Measurements from ENCODE around the gene TP53I11. TPM values are rescaled to one million over a fixed set of nuclear protein-coding genes. Genes with fewer than 3 reads are reported as not detected.

TP53I11 gene
- total RNA-seq, 1 experiment from 2014 or later: 94.2 TPM

- no peaks in the 10 kb centered on the region for H3K79me1 ChIP-seq (ENCODE audit: insufficient read depth, low read depth, low read length, poor library complexity, severe bottlenecking)
- no peak overlapping the region for H2BK20ac ChIP-seq (ENCODE audit: low read depth, low read length, poor library complexity, severe bottlenecking)
- H2BK120ac ChIP-seq (ENCODE audit: low read depth, low read length, poor library complexity, severe bottlenecking): no peak overlapping the region
- peaks cover 2% of the 10 kb centered on the region for H3K23me2 ChIP-seq (ENCODE audit: insufficient read length, low read depth, low read length, poor library complexity, severe bottlenecking)
- TF ChIP-seq CTCF (conservative IDR thresholded peaks at IDR 0.05): no peak
- no peak for DNase-seq
- no peak overlapping the region for H4K5ac ChIP-seq (ENCODE audit: insufficient read length, low read depth, low read length)
- no peak overlapping the region for H2BK12ac ChIP-seq (ENCODE audit: insufficient read length, low read depth, low read length)
- Mint-ChIP-seq H3K4me3 (peak overlapping the region; percentile 47 to 66), H3K27ac (peak overlapping the region in 1 of 3 experiments; percentile 94; a peak in 1 of 7 replicates), H3K9me3 (no peaks in the 10 kb centered on the region; a peak in 1 of 5 replicates), H3K36me3 (ENCODE audit: insufficient read depth in 1 of 3, low read depth in 3 of 3) (no peaks in the 10 kb centered on the region), H3K4me1 (peaks cover 81 to 92% of the 10 kb centered on the region in 2 experiments), H3K27me3 (ENCODE audit: low read depth) (peaks cover 20% of the 10 kb centered on the region)
- no peak overlapping the region for H2BK5ac ChIP-seq (ENCODE audit: insufficient read length, low read length)
- no peak overlapping the region for H3K9ac ChIP-seq (ENCODE audit: extremely low read depth, insufficient read length, low read length)
- no peak overlapping the region for H2BK15ac ChIP-seq (ENCODE audit: low read depth, low read length)
- no CpG with 5 or more reads among the region's 35 CpGs for WGBS (ENCODE audit: extremely low coverage, insufficient read length, low lambda C conversion rate)
- H3K18ac ChIP-seq (ENCODE audit: insufficient read length, low read depth, low read length): peak overlapping the region; percentile 33
- no peaks in the 10 kb centered on the region for H3K27me3 ChIP-seq (ENCODE audit: insufficient read depth, low read length)
- no peak overlapping the region for H3K27ac ChIP-seq (ENCODE audit: insufficient read length, low read depth, low read length)
- no peak overlapping the region for H3T11ph ChIP-seq (ENCODE audit: low read length)
- H2AK5ac ChIP-seq (ENCODE audit: insufficient read length, low read length): no peak overlapping the region
- no peaks in the 10 kb centered on the region for H3K9me3 ChIP-seq (ENCODE audit: control insufficient read depth, low read depth, low read length)
- no peak overlapping the region for H3K4ac ChIP-seq (ENCODE audit: low read depth, low read length)
- no peaks in the 10 kb centered on the region for H3K79me2 ChIP-seq (ENCODE audit: insufficient read depth, low read length)
- no peak overlapping the region for H4K8ac ChIP-seq (replicated peaks; ENCODE audit: insufficient read length, low read depth, low read length)
- H2AFZ ChIP-seq (ENCODE audit: low read length): no peak overlapping the region
- H3K4me1 ChIP-seq (ENCODE audit: insufficient read depth, low read length): peaks cover 18% of the 10 kb centered on the region
- H3K14ac ChIP-seq (ENCODE audit: insufficient read depth, low read length): no peak overlapping the region
- no peaks in the 10 kb centered on the region for H4K20me1 ChIP-seq (ENCODE audit: control insufficient read depth, insufficient read depth, insufficient read length)
- no peak overlapping the region for H3K56ac ChIP-seq (ENCODE audit: insufficient read length, low read depth, low read length)
- peak overlapping the region; percentile 41 for H3K4me2 ChIP-seq (ENCODE audit: insufficient read depth, insufficient read length, low read length)
- H4K91ac ChIP-seq (ENCODE audit: insufficient read length, low read depth, low read length): no peak overlapping the region
- H3K23ac ChIP-seq (ENCODE audit: insufficient read length, low read depth, low read length): no peak overlapping the region
Observed at GRCh38 chr11:44957040-44957515, 6.4 kb upstream of the TP53I11 start.
